DND-41 (cell line): ENCODE data around the gene EEIG1.

Source experiments
- ATAC-seq: fragments of 200-7000 bp; cut with Tn5 transposase; 3 replicates; pipeline ENCODE4 v1.9.1; 2021; ENCODE audit warnings: low read depth; ENCODE audit not compliant: insufficient read depth
- DNase-seq: peaks from one replicate; pipeline ENCODE4 v3.0.0-alpha.2; 2020
- H2AFZ ChIP-seq: 2 replicates; pipeline ENCODE4 v1.6.0; 2012; ENCODE audit warnings: low read depth, low read length
- H3K27ac ChIP-seq: 2 replicates; pipeline ENCODE4 v1.5.1; 2012; ENCODE audit warnings: low read length, inconsistent platforms
- H3K27me3 ChIP-seq: fragments of 200-600 bp; sonication (generic); 2 replicates; pipeline ENCODE4 v1.6.0; 2012; ENCODE audit warnings: low read length, mild to moderate bottlenecking, inconsistent platforms; ENCODE audit not compliant: insufficient read depth, poor library complexity
- H3K36me3 ChIP-seq: 2 replicates; pipeline ENCODE4 v1.5.1; 2012; ENCODE audit warnings: low read length, inconsistent platforms; ENCODE audit not compliant: insufficient read depth
- H3K4me1 ChIP-seq: 2 replicates; pipeline ENCODE4 v1.5.1; 2012; ENCODE audit warnings: mild to moderate bottlenecking, low read length; ENCODE audit not compliant: insufficient read depth
- H3K4me2 ChIP-seq: 2 replicates; pipeline ENCODE4 v1.6.0; 2012; ENCODE audit warnings: mild to moderate bottlenecking, moderate library complexity, low read length, inconsistent platforms; ENCODE audit not compliant: insufficient read depth
- H3K4me3 ChIP-seq, 2 experiments: fragments of 200-600 bp in 1 of 2; shearing (Covaris generic) in 1 of 2; 2 replicates each; pipeline ENCODE4 v1.5.1; 2012 to 2016; ENCODE audit warnings: inconsistent platforms in 2 of 2, low read length in 2 of 2, mild to moderate bottlenecking in 2 of 2, low read depth in 1 of 2, moderate library complexity in 1 of 2
- H3K79me2 ChIP-seq: 2 replicates; pipeline ENCODE4 v1.6.0; 2012; ENCODE audit warnings: low read length, inconsistent platforms; ENCODE audit not compliant: insufficient read depth
- H3K9ac ChIP-seq: 2 replicates; pipeline ENCODE4 v1.6.0; 2012; ENCODE audit warnings: low read depth, mild to moderate bottlenecking, inconsistent platforms, low read length, moderate library complexity
- H3K9me3 ChIP-seq: 2 replicates; pipeline ENCODE4 v1.5.1; 2012; ENCODE audit warnings: low read length, moderate library complexity, mild to moderate bottlenecking, inconsistent platforms; ENCODE audit not compliant: insufficient read depth, severe bottlenecking
- H4K20me1 ChIP-seq: 2 replicates; pipeline ENCODE4 v1.6.0; 2012; ENCODE audit warnings: low read length; ENCODE audit not compliant: insufficient read depth
- CTCF ChIP-seq: IDR thresholded peaks from 2 replicates; pipeline ENCODE4 v1.5.1; 2012; ENCODE audit warnings: borderline replicate concordance, low read length, moderate library complexity, mild to moderate bottlenecking; ENCODE audit not compliant: poor library complexity, severe bottlenecking; ENCODE audit errors: extremely low read depth
- EZH2 ChIP-seq: IDR thresholded peaks from 3 replicates; pipeline ENCODE4 v1.6.1; 2012; ENCODE audit warnings: borderline replicate concordance, low read depth, mild to moderate bottlenecking, moderate library complexity, low read length, inconsistent platforms; ENCODE audit not compliant: severe bottlenecking

EEIG1 gene

GRCh38 chr9:127981559-127982121 lies 851 bp upstream of the EEIG1 start:
- Histone ChIP-seq H3K79me2 (peaks cover 26% of the 10 kb centered on the region), H3K4me2 (peak overlapping the region; percentile 80), H3K27ac (peak overlapping the region; percentile 80), H4K20me1 (peaks cover 22% of the 10 kb centered on the region), H3K36me3 (no peaks in the 10 kb centered on the region), H2AFZ (peak overlapping the region; percentile 77), H3K9ac (peak overlapping the region; percentile 69), H3K9me3 (no peaks in the 10 kb centered on the region), H3K27me3 (no peaks in the 10 kb centered on the region), H3K4me3 (peak overlapping the region; percentile 40 to 75; a peak in 3 of 4 replicates), H3K4me1 (peaks cover 44% of the 10 kb centered on the region)
- DNase-seq (no peak), ATAC-seq (no peak)
- no peak for TF ChIP-seq EZH2
- no peak for TF ChIP-seq CTCF

GRCh38 chr9:127980060-127980705 lies 606 bp downstream of the EEIG1 start:
- Histone ChIP-seq H3K9ac (peak overlapping the region; percentile 66), H3K36me3 (no peaks in the 10 kb centered on the region), H3K4me1 (peaks cover 50% of the 10 kb centered on the region), H2AFZ (peak overlapping the region; percentile 67), H3K27me3 (no peaks in the 10 kb centered on the region), H3K27ac (no peak overlapping the region), H3K79me2 (peaks cover 32% of the 10 kb centered on the region), H4K20me1 (peaks cover 30% of the 10 kb centered on the region), H3K4me2 (peak overlapping the region; percentile 80), H3K4me3 (peak overlapping the region; percentile 50 to 74; a peak in 3 of 4 replicates), H3K9me3 (no peaks in the 10 kb centered on the region)
- no peak for ATAC-seq
- TF ChIP-seq CTCF (no peak), EZH2 (peak; percentile 46)
- DNase-seq: peak; percentile 21

GRCh38 chr9:127979333-127980059 lies 1.3 kb downstream of the EEIG1 start:
- DNase-seq (peak; percentile 21), ATAC-seq (no peak)
- Histone ChIP-seq H3K36me3 (no peaks in the 10 kb centered on the region), H3K4me2 (peak overlapping the region; percentile 80), H3K27ac (no peak overlapping the region), H3K9me3 (no peaks in the 10 kb centered on the region), H3K79me2 (peaks cover 32% of the 10 kb centered on the region), H3K9ac (peak overlapping the region; percentile 66), H4K20me1 (peaks cover 35% of the 10 kb centered on the region), H2AFZ (no peak overlapping the region; the same call in 1 of the 2 replicates), H3K4me3 (peak overlapping the region; percentile 50 to 74; a peak in 3 of 4 replicates), H3K4me1 (peaks cover 50% of the 10 kb centered on the region), H3K27me3 (no peaks in the 10 kb centered on the region)
- no peak for TF ChIP-seq EZH2

GRCh38 chr9:127979015-127979332 lies 1.8 kb downstream of the EEIG1 start:
- TF ChIP-seq EZH2 (no peak), CTCF (no peak)

More at GRCh38 chr9:127979015-127979332, 1.8 kb downstream of the EEIG1 start:
- peak overlapping the region; percentile 66 for H3K9ac ChIP-seq
- H2AFZ ChIP-seq: no peak overlapping the region
- no peaks in the 10 kb centered on the region for H3K9me3 ChIP-seq
- H3K27me3 ChIP-seq: no peaks in the 10 kb centered on the region
- ATAC-seq (no peak), DNase-seq (no peak)
- H3K4me1 ChIP-seq: peaks cover 50% of the 10 kb centered on the region
- H3K4me2 ChIP-seq: peak overlapping the region; percentile 80
- peaks cover 40% of the 10 kb centered on the region for H4K20me1 ChIP-seq
- peaks cover 32% of the 10 kb centered on the region for H3K79me2 ChIP-seq
- peak overlapping the region in 1 of 2 experiments; percentile 74; a peak in 2 of 4 replicates for H3K4me3 ChIP-seq
- H3K27ac ChIP-seq: no peak overlapping the region
- H3K36me3 ChIP-seq: no peaks in the 10 kb centered on the region
